GM12865 (cell line): ENCODE data around the gene CNTN2.

Experiments used
- DNase-seq: peaks from one replicate; pipeline ENCODE4 v3.0.0; 2010; ENCODE audit warnings: low read depth
- H3K4me3 ChIP-seq: 2 replicates; pipeline ENCODE4 v1.5.1; 2011; ENCODE audit warnings: mild to moderate bottlenecking, low read depth, low read length, control low read depth
- CTCF ChIP-seq: IDR thresholded peaks from 2 replicates; pipeline ENCODE4 v1.5.1; 2011; ENCODE audit warnings: low read length, control low read depth, low read depth, inconsistent platforms; ENCODE audit not compliant: insufficient read depth; ENCODE audit errors: missing control alignments

Gene CNTN2

GRCh38 chr1:205018381-205018780, 24.6 kb upstream of the CNTN2 start:
- no peak overlapping the region for H3K4me3 ChIP-seq
- no peak for DNase-seq
- no peak for TF ChIP-seq CTCF

GRCh38 chr1:205020466-205020865, 22.5 kb upstream of the CNTN2 start:
- TF ChIP-seq CTCF = no peak

GRCh38 chr1:205024679-205025078, 18.3 kb upstream of the CNTN2 start:
- no peak overlapping the region for H3K4me3 ChIP-seq
- DNase-seq = no peak
- no peak for TF ChIP-seq CTCF

More at GRCh38 chr1:205020466-205020865, 22.5 kb upstream of the CNTN2 start:
- H3K4me3 ChIP-seq = no peak overlapping the region
- no peak for DNase-seq

GRCh38 chr1:205025239-205025638, 17.8 kb upstream of the CNTN2 start:
- DNase-seq = no peak
- no peak for TF ChIP-seq CTCF
- no peak overlapping the region for H3K4me3 ChIP-seq

- no peak for TF ChIP-seq CTCF
- no peak for DNase-seq
- no peak overlapping the region for H3K4me3 ChIP-seq
Observed at GRCh38 chr1:205026181-205026580, 16.8 kb upstream of the CNTN2 start.

GRCh38 chr1:205028390-205028789, 14.6 kb upstream of the CNTN2 start:
- TF ChIP-seq CTCF = no peak
- no peak for DNase-seq
- H3K4me3 ChIP-seq = no peak overlapping the region

GRCh38 chr1:205028924-205029323, 14.1 kb upstream of the CNTN2 start:
- DNase-seq = no peak
- TF ChIP-seq CTCF = no peak

More at GRCh38 chr1:205028924-205029323, 14.1 kb upstream of the CNTN2 start:
- no peak overlapping the region for H3K4me3 ChIP-seq
